ENCODE results near the gene INTS1.

The INTS1 gene

GRCh38 chr7:1534330-1535099, 30.3 kb upstream of the INTS1 start:
- TF ChIP-seq, protein P1, sequence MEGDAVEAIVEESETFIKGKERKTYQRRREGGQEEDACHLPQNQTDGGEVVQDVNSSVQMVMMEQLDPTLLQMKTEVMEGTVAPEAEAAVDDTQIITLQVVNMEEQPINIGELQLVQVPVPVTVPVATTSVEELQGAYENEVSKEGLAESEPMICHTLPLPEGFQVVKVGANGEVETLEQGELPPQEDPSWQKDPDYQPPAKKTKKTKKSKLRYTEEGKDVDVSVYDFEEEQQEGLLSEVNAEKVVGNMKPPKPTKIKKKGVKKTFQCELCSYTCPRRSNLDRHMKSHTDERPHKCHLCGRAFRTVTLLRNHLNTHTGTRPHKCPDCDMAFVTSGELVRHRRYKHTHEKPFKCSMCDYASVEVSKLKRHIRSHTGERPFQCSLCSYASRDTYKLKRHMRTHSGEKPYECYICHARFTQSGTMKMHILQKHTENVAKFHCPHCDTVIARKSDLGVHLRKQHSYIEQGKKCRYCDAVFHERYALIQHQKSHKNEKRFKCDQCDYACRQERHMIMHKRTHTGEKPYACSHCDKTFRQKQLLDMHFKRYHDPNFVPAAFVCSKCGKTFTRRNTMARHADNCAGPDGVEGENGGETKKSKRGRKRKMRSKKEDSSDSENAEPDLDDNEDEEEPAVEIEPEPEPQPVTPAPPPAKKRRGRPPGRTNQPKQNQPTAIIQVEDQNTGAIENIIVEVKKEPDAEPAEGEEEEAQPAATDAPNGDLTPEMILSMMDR (IDR thresholded peaks at IDR 0.05; ENCODE audit: control extremely low read depth, extremely low read depth, low read depth, missing control alignments) = no peak
- DNase-seq (ENCODE audit: extremely low spot score) = no peak
- ChIA-PET POLR2A (interaction anchor here (0.6 kb wide), 1 partner anchor 45 kb away, joined by 5 read pairs; no protein-coding TSS in a partner anchor), CTCF (no interaction called here)

GRCh38 chr7:1533547-1534329, 29.5 kb upstream of the INTS1 start:
- ChIA-PET POLR2A (no interaction called here), CTCF (interaction anchor here (1.0 kb wide), 1 partner anchor 29 kb away, joined by 5 read pairs; no protein-coding TSS in a partner anchor)
- TF ChIP-seq, protein P1 (IDR thresholded peaks at IDR 0.05; ENCODE audit: control extremely low read depth, extremely low read depth, low read depth, missing control alignments) = no peak
- DNase-seq (ENCODE audit: extremely low spot score) = peak; percentile 77

DNA sequence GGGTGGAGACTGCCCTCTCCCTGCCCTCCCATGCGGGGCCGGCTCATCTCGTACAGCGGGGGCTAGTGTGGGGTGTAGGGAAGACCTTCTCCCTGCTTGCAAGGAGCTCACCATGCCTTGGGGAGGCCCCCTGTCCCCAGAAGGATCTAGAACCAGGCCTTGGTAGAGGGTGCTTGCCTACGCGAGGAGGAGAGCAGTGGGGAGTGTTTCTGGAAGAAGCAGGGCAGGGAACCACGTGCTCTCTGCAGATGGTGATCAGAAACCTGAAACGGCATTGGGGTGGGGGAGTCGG, 29.0 kb upstream of the INTS1 start:
- POLR2A ChIA-PET = no interaction called here
- DNase-seq (ENCODE audit: extremely low spot score) = no peak
- CTCF ChIA-PET = interaction anchor here (1.0 kb wide), 1 partner anchor 28 kb away, joined by 5 read pairs; no protein-coding TSS in a partner anchor
- TF ChIP-seq, protein P1 (IDR thresholded peaks at IDR 0.05; ENCODE audit: control extremely low read depth, extremely low read depth, low read depth, missing control alignments) = no peak

GRCh38 chr7:1532456-1533254, 28.5 kb upstream of the INTS1 start:
- ChIA-PET CTCF (interaction anchor here (1.0 kb wide), 1 partner anchor 27 kb away, joined by 5 read pairs; no protein-coding TSS in a partner anchor), POLR2A (no interaction called here)
- TF ChIP-seq, protein P1 (IDR thresholded peaks at IDR 0.05; ENCODE audit: control extremely low read depth, extremely low read depth, low read depth, missing control alignments) = no peak
- DNase-seq (ENCODE audit: extremely low spot score) = no peak

GRCh38 chr7:1531979-1532455, 27.8 kb upstream of the INTS1 start:
- TF ChIP-seq, protein P1 (IDR thresholded peaks at IDR 0.05; ENCODE audit: control extremely low read depth, extremely low read depth, low read depth, missing control alignments) = no peak
- CTCF ChIA-PET = no interaction called here
- POLR2A ChIA-PET = no interaction called here
- no peak for DNase-seq (ENCODE audit: extremely low spot score)

All from GM10248 (cell line).